ENCODE results near the gene DPT.
"Not testable (repeated sequence)": the region's sequence is repeated elsewhere in the genome, so short reads cannot be mapped to it uniquely, and the experiment has no call there.

Gene DPT

GRCh38 chr1:168728473-168729404 is at the start of gene DPT:
TSS of gene DPT (minus strand) at chr1:168729206. CDS start at chr1:168729174, 32 bp downstream.
- no peak for DNase-seq (ENCODE audit: low spot score)

- DNase-seq (ENCODE audit: low spot score): no peak
Observed at GRCh38 chr1:168775366-168775765, 46.4 kb upstream of the DPT start.

- DNase-seq (ENCODE audit: low spot score): no peak
Observed at GRCh38 chr1:168774241-168774640, 45.2 kb upstream of the DPT start.

- no peak for DNase-seq (ENCODE audit: low spot score)
Observed at GRCh38 chr1:168772428-168773060, 43.5 kb upstream of the DPT start.

GRCh38 chr1:168771104-168771630 is 42.2 kb upstream of the DPT start:
- no peak for DNase-seq (ENCODE audit: low spot score)

GRCh38 chr1:168769893-168770292 is 40.9 kb upstream of the DPT start:
- not testable (repeated sequence) for DNase-seq (ENCODE audit: low spot score)

- no peak for DNase-seq (ENCODE audit: low spot score)
Observed at GRCh38 chr1:168767894-168768584, 39.0 kb upstream of the DPT start.

- DNase-seq (ENCODE audit: low spot score): no peak
Observed at GRCh38 chr1:168766568-168766967, 37.6 kb upstream of the DPT start.

- no peak for DNase-seq (ENCODE audit: low spot score)
Observed at GRCh38 chr1:168763031-168763430, 34.0 kb upstream of the DPT start.

- DNase-seq (ENCODE audit: low spot score): no peak
Observed at GRCh38 chr1:168762473-168762872, 33.5 kb upstream of the DPT start.

GRCh38 chr1:168760781-168761180 is 31.8 kb upstream of the DPT start:
- no peak for DNase-seq (ENCODE audit: low spot score)

- DNase-seq (ENCODE audit: low spot score): no peak
Observed at GRCh38 chr1:168760241-168760640, 31.2 kb upstream of the DPT start.

GRCh38 chr1:168759077-168759476 is 30.1 kb upstream of the DPT start:
- DNase-seq (ENCODE audit: low spot score): no peak

- DNase-seq (ENCODE audit: low spot score): no peak
Observed at GRCh38 chr1:168758503-168758902, 29.5 kb upstream of the DPT start.

GRCh38 chr1:168755800-168756418 is 26.9 kb upstream of the DPT start:
- no peak for DNase-seq (ENCODE audit: low spot score)

GRCh38 chr1:168752171-168752832 is 23.3 kb upstream of the DPT start:
- DNase-seq (ENCODE audit: low spot score): peak; percentile 86

- DNase-seq (ENCODE audit: low spot score): no peak
Observed at GRCh38 chr1:168751195-168751650, 22.2 kb upstream of the DPT start.

GRCh38 chr1:168742994-168743650 is 14.1 kb upstream of the DPT start:
- no peak for DNase-seq (ENCODE audit: low spot score)

- DNase-seq (ENCODE audit: low spot score): no peak
Observed at GRCh38 chr1:168742386-168742785, 13.4 kb upstream of the DPT start.

- no peak for DNase-seq (ENCODE audit: low spot score)
Observed at GRCh38 chr1:168739908-168740307, 10.9 kb upstream of the DPT start.

GRCh38 chr1:168736520-168736919 is 7.5 kb upstream of the DPT start:
- no peak for DNase-seq (ENCODE audit: low spot score)
